GM23248 (cell line): Measurements from ENCODE around the gene NEURL4.

ENCODE experiments used
- EZH2 ChIP-seq: fragments of 200-600 bp; sonication (generic); IDR thresholded peaks from 2 replicates; pipeline ENCODE4 v1.6.1; 2018; ENCODE audit warnings: antibody characterized with exemption, mild to moderate bottlenecking; ENCODE audit not compliant: insufficient read depth, poor library complexity, severe bottlenecking
- EZH2phosphoT487 ChIP-seq: fragments of 200-600 bp; sonication (generic); IDR thresholded peaks from 2 replicates; pipeline ENCODE4 v1.6.1; 2018; ENCODE audit warnings: antibody characterized with exemption, moderate library complexity, mild to moderate bottlenecking, low read depth; ENCODE audit not compliant: insufficient read depth

DNA sequence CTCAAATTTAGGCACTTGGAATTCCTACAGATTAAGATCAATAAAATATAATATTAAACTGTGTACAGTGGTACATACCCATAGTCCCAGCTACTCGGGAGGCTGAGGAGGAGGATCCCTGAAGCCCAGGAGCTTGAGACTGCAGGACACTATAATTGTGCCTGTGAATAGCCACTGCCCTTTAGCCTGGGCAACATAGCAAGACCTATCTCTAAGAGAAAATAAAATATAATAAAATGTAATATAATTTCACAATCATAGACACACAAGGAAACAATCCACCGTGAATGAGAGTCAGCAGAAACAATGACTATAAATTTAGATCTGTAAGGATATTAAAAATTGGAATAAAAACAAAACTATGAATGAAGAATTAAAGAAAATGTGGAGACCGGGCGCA is 41.7 kb upstream of the NEURL4 start:
- no peak for TF ChIP-seq EZH2
- no peak for TF ChIP-seq EZH2phosphoT487
